GM10266 (cell line): ENCODE results near the gene COX19.
"Not testable (repeated sequence)": the region's sequence is repeated elsewhere in the genome, so short reads cannot be mapped to it uniquely, and the experiment has no call there.

ENCODE experiments used
- DNase-seq: peaks from one replicate; pipeline ENCODE4 v3.0.0; 2012; ENCODE audit errors: extremely low spot score
- TF ChIP-seq, protein P1 (sequence below): IDR thresholded peaks from 2 replicates; pipeline ENCODE4 v1.5.1; 2012; ENCODE audit warnings: mild to moderate bottlenecking, low read depth; ENCODE audit not compliant: control insufficient read depth, insufficient read depth; ENCODE audit errors: missing control alignments

The COX19 gene

DNA sequence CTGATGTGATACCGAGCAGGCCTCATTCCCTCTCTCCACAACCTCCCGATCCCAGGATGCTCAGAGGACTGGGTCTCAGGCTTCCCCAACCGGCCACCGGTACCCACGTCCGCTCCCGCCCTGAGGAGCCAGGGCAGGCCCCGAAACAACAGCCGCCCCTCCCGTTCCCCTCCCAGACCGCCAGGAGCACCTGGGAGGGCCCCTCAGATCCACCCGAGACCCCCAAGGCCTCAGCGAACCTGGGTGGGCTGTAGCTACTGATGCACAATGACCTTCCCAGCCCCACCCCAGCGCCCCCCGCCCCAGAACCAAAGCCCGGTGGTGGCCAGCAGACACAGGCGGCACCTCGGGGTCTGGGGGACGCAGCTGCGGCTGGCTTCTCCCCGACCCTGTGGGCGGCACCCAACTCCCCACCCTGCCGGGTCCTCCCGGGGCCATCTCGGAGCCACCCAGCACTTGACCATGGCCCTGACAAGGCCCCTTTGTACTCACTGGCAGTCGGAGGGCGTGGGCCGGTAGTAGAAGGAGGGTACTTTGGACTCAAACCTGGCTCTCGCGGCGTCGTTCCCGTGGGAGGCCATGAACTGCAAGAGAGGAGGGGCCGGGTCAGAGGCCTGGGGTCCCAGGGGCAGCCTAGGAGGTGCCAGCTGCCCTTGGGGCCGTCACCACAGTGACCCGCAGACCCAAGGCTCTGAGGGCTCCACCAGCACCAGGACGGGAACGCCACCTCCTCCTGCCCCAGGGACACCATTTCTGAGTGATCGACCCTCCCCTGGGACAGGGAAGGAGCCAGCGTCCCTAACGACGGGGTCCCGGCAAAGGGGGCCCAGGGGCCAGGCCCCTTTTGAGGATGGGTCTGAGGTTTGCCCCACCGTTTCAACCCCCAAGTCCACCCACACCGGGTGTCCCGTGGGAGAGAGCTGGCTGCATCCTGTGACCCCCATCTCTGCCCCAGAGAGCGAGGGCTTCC lies 49.0 kb downstream of the COX19 start:
- DNase-seq = no peak

DNA sequence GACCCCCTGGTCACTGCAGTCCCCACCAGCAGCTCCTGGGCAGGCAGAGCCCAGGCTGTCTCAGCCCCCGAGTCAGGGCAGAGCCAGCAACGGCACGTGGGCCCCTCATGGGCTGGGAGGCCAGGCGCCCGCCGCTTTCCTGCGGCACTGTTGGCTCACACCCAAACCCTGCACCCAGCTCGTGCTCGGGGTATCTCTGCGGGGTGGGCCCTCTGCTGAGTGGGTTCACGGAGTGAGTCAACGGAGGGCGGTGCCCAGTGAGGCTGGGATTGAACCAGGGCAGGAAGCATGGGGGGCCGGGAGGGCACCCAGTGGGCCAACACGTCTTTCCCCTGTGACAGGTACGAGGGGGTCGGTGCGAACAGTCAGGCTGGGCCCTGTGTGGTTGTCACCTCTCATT lies 49.7 kb downstream of the COX19 start:
- TF ChIP-seq, protein P1, sequence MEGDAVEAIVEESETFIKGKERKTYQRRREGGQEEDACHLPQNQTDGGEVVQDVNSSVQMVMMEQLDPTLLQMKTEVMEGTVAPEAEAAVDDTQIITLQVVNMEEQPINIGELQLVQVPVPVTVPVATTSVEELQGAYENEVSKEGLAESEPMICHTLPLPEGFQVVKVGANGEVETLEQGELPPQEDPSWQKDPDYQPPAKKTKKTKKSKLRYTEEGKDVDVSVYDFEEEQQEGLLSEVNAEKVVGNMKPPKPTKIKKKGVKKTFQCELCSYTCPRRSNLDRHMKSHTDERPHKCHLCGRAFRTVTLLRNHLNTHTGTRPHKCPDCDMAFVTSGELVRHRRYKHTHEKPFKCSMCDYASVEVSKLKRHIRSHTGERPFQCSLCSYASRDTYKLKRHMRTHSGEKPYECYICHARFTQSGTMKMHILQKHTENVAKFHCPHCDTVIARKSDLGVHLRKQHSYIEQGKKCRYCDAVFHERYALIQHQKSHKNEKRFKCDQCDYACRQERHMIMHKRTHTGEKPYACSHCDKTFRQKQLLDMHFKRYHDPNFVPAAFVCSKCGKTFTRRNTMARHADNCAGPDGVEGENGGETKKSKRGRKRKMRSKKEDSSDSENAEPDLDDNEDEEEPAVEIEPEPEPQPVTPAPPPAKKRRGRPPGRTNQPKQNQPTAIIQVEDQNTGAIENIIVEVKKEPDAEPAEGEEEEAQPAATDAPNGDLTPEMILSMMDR = no peak
- no peak for DNase-seq

More for the DNA sequence above, 49.0 kb downstream of the COX19 start:
- TF ChIP-seq, protein P1 = no peak

DNA sequence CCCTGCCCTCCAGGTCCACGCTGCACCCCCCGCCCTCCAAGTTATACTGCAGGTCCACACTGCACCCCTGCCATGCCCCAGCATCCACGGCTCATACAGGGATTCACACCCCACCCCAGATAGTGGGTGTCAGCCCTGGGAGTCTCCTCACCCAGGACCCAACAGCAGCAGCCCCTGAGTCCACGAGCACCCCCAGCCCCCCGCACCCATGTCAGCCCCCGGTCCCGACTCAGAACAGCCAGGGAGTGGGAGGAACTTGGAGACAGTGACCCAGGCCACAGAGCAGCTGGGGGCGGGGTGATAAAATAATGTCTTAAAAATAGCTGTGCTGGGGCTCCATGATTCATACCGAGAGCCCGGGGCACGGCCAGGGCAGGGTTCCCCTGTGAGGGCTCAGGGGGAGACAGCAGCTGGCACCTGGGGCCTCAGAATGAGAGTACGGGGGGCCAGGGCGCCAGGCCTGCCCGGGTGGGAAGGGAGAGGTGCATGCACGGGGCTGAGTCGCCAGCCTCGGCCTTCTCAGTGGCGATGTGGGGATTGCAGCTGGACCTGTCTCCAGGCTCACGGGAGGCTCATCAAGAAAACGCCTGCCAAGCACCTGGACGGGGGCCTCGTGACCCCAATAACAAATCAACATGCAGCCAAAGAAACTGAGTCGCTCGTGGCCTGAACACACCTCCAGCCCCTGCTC lies 50.7 kb downstream of the COX19 start:
- DNase-seq = peak; percentile 82
- TF ChIP-seq, protein P1 = no peak

DNA sequence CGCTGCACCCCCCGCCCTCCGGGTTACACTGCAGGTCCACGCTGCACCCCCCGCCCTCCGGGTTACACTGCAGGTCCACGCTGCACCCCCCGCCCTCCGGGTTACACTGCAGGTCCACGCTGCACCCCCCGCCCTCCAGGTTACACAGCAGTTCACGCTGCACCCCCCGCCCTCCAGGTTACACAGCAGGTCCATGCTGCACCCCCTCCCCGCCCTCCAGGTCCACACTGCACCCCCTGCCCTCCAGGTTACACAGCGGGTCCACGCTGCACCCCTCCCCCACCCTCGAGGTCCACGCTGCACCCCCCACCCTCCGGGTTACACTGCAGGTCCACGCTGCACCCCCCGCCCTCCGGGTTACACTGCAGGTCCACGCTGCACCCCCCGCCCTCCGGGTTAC lies 51.3 kb downstream of the COX19 start:
- not testable (repeated sequence) for DNase-seq

DNA sequence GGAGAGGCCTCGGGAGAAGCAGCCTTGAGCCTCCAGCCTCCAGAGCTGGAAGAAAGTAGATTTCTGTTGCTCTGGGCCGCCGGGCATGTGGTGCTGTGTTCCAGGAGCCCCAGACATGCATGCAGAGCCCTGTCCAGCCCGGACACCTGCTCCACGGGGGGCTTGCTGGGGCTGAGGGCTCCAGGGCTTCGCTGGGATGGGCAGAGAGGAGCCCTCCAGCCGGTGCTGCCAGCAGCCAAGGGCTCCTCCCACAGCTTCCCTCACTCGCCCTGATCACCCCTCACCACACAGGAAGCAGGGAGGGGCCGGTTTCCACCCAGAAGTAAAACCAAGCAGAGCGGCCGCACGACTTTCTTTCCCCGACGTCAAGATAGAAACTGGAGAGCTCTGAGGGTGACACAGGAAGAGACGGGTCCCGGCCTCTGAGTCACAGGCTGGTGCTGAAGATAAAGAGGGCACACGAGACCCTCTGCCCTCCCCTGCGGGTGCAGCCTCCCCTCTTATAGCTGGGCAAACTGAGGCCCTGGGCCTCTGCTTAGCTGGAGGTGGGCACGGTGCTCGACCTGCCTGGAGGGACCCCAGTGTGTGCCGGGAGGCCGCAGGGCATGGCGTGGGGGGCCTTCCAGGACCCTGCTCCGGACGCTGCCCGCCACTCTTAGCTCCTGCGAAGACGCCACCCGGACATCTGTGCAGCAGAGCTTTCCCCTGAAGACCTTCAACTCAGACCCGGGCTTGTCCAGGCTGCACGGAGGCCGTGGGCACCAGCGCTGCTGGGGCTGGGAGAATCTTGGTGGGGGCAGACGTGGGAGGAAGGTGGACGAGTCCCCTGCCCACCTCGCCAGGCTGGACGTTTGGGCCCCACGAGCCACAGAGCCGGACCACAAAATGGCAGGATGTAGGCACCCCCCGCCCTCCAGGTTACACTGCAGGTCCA lies 52.0 kb downstream of the COX19 start:
- DNase-seq = peak; percentile 93

DNA sequence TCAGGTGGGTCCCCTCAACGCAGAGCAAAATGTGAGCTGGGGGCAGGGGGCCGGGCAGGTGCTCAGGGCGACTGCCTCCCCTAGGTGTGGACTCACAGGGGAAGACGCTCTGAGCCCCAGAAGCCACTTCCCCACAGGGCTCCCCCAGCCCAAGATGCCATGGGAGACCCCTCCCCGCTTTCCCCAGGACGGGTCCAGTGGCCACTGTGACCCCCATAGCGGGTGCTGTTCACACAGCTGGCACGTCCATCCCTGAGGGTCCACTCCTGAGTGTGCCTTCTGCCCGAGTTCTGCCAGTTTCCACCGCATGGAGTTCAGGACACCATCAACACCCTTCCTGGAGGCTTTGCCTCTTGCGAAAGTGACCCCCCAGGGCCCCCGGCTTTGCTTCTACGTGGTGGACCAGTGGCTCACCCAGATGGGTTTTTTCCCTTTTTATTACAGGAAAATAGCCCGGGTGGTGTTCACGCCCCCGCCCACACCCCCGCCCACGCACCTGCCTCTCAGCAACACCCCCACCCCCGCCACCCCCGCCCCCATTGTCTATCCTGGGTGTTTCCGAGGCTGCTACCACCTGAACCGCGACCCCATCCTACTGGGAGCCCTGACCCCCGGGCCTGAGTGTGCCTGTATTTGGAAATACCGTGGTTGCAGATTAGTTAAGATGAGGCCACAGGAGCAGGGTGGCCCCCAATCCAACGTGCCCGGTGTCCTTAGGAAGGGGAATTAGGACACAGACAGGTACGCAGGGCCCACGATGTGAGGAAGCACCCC lies 52.8 kb downstream of the COX19 start:
- DNase-seq = no peak
- TF ChIP-seq, protein P1 = no peak

More for the DNA sequence above, 52.0 kb downstream of the COX19 start:
- TF ChIP-seq, protein P1 = no peak
